ENCODE measurements around the gene LRRFIP1. TPM values are rescaled to one million over a fixed set of nuclear protein-coding genes. Genes with fewer than 3 reads are reported as not detected.

The LRRFIP1 gene
- total and polyA plus RNA-seq, 2 donors (not counting 1 experiment from before 2014, with no cell fraction given) = 42.0 to 139 TPM

GRCh38 chr2:237614151-237614720, 13.2 kb upstream of the LRRFIP1 start:
- no peak overlapping the region for H3K4me3 Mint-ChIP-seq
- H3K4me2 ChIP-seq (replicated peaks; ENCODE audit: low read depth, low read length, poor library complexity, severe bottlenecking) = no peak overlapping the region
- peaks cover 16% of the 10 kb centered on the region in 2 donors for H3K4me1 ChIP-seq (ENCODE audit: control insufficient read depth in 2 of 2, insufficient read depth in 2 of 2, low read length in 2 of 2)
- no peak for ATAC-seq (ENCODE audit: low read depth)
- POLR2A ChIA-PET = no interaction called here
- no peak overlapping the region for H3K27ac Mint-ChIP-seq
- H3K9me3 ChIP-seq (ENCODE audit: control extremely low read depth in 1 of 3, control insufficient read depth in 2 of 3, insufficient read depth in 1 of 3, low read length in 2 of 3) = no peaks in the 10 kb centered on the region
- H3K4me1 Mint-ChIP-seq = peaks cover 23% of the 10 kb centered on the region
- CTCF ChIA-PET = no interaction called here
- intact Hi-C loops (cut with micrococcal nuclease) = no loop called here
- H3K36me3 ChIP-seq (replicated peaks in 1 of 2; ENCODE audit: control extremely low read depth in 1 of 2, control insufficient read depth in 1 of 2, extremely low read depth in 1 of 2, insufficient read depth in 2 of 2, low read length in 1 of 2) = no peaks in the 10 kb centered on the region
- no peak overlapping the region for H3K4me3 ChIP-seq (ENCODE audit: control extremely low read depth in 1 of 5, extremely low read depth in 1 of 5, insufficient read depth in 1 of 5, low read depth in 2 of 5, low read length in 4 of 5)
- DNase-seq = no peak
- H3K9ac ChIP-seq (ENCODE audit: low read length) = no peak overlapping the region
- H3K27me3 ChIP-seq (replicated peaks in 1 of 4; ENCODE audit: control extremely low read depth in 1 of 4, control insufficient read depth in 3 of 4, insufficient read depth in 4 of 4, low read length in 3 of 4) = peaks cover 0 to 4% (median 0%) of the 10 kb centered on the region in 4 experiments
- no peaks in the 10 kb centered on the region for H3K9me3 Mint-ChIP-seq (ENCODE audit: insufficient read depth)
- TF ChIP-seq EZH2 (IDR thresholded peaks at IDR 0.05; ENCODE audit: borderline replicate concordance, insufficient read depth, low read depth, low read length, poor library complexity, severe bottlenecking) (no peak), CTCF (IDR thresholded peaks at IDR 0.05) (no peak)
- no peaks in the 10 kb centered on the region for H3K79me2 ChIP-seq (ENCODE audit: control insufficient read depth, insufficient read depth, low read length)
- H3K27me3 Mint-ChIP-seq = peaks cover 10% of the 10 kb centered on the region
- WGBS (ENCODE audit: insufficient coverage) = 56% methylated on average over 9 of the region's 9 CpGs
- H4K20me1 ChIP-seq (ENCODE audit: control insufficient read depth, insufficient read depth, low read length, poor library complexity, severe bottlenecking) = no peaks in the 10 kb centered on the region
- no peak overlapping the region for H2AFZ ChIP-seq (ENCODE audit: insufficient read depth, low read depth, low read length, poor library complexity, severe bottlenecking)
- no peak overlapping the region for H3K27ac ChIP-seq (ENCODE audit: low read length in 2 of 2)

- peaks cover 0 to 4% (median 0%) of the 10 kb centered on the region in 4 experiments for H3K27me3 ChIP-seq (replicated peaks in 1 of 4; ENCODE audit: control extremely low read depth in 1 of 4, control insufficient read depth in 3 of 4, insufficient read depth in 4 of 4, low read length in 3 of 4)
- peaks cover 3% of the 10 kb centered on the region for H3K27me3 Mint-ChIP-seq
- peaks cover 23% of the 10 kb centered on the region for H3K4me1 Mint-ChIP-seq
- POLR2A ChIA-PET = no interaction called here
- no peak overlapping the region for H3K4me2 ChIP-seq (replicated peaks; ENCODE audit: low read depth, low read length, poor library complexity, severe bottlenecking)
- no peaks in the 10 kb centered on the region for H3K79me2 ChIP-seq (ENCODE audit: control insufficient read depth, insufficient read depth, low read length)
- TF ChIP-seq CTCF (IDR thresholded peaks at IDR 0.05) (no peak), EZH2 (IDR thresholded peaks at IDR 0.05; ENCODE audit: borderline replicate concordance, insufficient read depth, low read depth, low read length, poor library complexity, severe bottlenecking) (no peak)
- no peak overlapping the region for H3K27ac Mint-ChIP-seq
- no peak overlapping the region for H3K4me3 Mint-ChIP-seq
- no peak overlapping the region for H3K27ac ChIP-seq (ENCODE audit: low read length in 2 of 2)
- CTCF ChIA-PET = interaction anchor here (2.2 kb wide), 1 partner anchor 129 kb away, joined by 7 read pairs; no protein-coding TSS in a partner anchor
- H2AFZ ChIP-seq (ENCODE audit: insufficient read depth, low read depth, low read length, poor library complexity, severe bottlenecking) = no peak overlapping the region
- H3K9me3 Mint-ChIP-seq (ENCODE audit: insufficient read depth) = no peaks in the 10 kb centered on the region
- peaks cover 16% of the 10 kb centered on the region in 2 donors for H3K4me1 ChIP-seq (ENCODE audit: control insufficient read depth in 2 of 2, insufficient read depth in 2 of 2, low read length in 2 of 2)
- no peaks in the 10 kb centered on the region for H3K9me3 ChIP-seq (ENCODE audit: control extremely low read depth in 1 of 3, control insufficient read depth in 2 of 3, insufficient read depth in 1 of 3, low read length in 2 of 3)
- H4K20me1 ChIP-seq (ENCODE audit: control insufficient read depth, insufficient read depth, low read length, poor library complexity, severe bottlenecking) = no peaks in the 10 kb centered on the region
- intact Hi-C loops (cut with micrococcal nuclease) = no loop called here
- no peak overlapping the region for H3K9ac ChIP-seq (ENCODE audit: low read length)
- no peak overlapping the region for H3K4me3 ChIP-seq (ENCODE audit: control extremely low read depth in 1 of 5, extremely low read depth in 1 of 5, insufficient read depth in 1 of 5, low read depth in 2 of 5, low read length in 4 of 5)
- no peak for ATAC-seq (ENCODE audit: low read depth)
- DNase-seq = no peak
- WGBS (ENCODE audit: insufficient coverage) = 77% methylated on average over 2 of the region's 4 CpGs
- no peaks in the 10 kb centered on the region for H3K36me3 ChIP-seq (replicated peaks in 1 of 2; ENCODE audit: control extremely low read depth in 1 of 2, control insufficient read depth in 1 of 2, extremely low read depth in 1 of 2, insufficient read depth in 2 of 2, low read length in 1 of 2)
These were observed 11.6 kb upstream of the LRRFIP1 start for GRCh38 chr2:237615631-237616249.
